Right lobe of liver (tissue), 4 donors: Measurements from ENCODE around the gene ONECUT1.

Source experiments
- POLR2A ChIP-seq: fragments of 450-650 bp; IDR thresholded peaks from one replicate; pipeline ENCODE4 v1.6.1; 2017; ENCODE audit warnings: antibody characterized with exemption, mild to moderate bottlenecking
- TF ChIP-seq, protein P1 (sequence below), 4 donors: fragments of 200-600 bp in 3 of 4; fragments of 450-650 bp in 1 of 4; IDR thresholded peaks; one replicate each; pipeline versions ENCODE4 v1.5.1 to v1.8.0; 2016 to 2022; ENCODE audit warnings: antibody characterized with exemption in 4 of 4, mild to moderate bottlenecking in 2 of 4
- donor health status: DM: no; HTN: no; CAD: no.
- donor health status: DM: no; HTN: no; CAD: no.
- donor health status: DM: no; HTN: yes; CAD: no.

DNA sequence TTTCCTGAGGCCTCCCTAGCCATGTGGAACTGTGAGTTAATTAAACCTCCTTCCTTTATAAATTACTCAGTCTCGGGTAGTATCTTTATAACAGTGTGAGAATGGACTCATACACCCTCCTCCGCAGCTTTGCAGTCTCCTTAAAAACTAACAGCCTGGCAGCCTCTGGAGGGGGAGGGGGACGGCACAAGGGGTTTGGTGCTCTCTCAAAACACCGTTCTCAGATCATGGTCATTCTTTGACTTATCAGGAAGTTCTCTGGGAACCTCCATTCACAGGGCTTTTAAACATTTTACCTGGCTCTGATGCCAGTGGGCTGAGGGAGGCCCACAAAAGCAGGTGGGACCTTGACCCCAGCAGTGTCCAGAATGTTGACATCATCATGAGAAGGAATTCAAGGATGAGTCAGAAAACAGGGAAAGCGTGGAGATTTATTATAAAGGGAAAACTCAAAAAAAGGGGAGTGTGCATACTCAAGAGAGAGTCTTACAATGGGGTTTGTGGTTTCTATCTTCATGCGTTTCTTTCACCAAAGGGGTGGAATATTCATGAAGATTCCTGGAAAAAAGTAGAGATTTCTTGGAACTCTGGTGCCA is 43.9 kb downstream of the ONECUT1 start:
- no peak for TF ChIP-seq POLR2A
- TF ChIP-seq, protein P1, sequence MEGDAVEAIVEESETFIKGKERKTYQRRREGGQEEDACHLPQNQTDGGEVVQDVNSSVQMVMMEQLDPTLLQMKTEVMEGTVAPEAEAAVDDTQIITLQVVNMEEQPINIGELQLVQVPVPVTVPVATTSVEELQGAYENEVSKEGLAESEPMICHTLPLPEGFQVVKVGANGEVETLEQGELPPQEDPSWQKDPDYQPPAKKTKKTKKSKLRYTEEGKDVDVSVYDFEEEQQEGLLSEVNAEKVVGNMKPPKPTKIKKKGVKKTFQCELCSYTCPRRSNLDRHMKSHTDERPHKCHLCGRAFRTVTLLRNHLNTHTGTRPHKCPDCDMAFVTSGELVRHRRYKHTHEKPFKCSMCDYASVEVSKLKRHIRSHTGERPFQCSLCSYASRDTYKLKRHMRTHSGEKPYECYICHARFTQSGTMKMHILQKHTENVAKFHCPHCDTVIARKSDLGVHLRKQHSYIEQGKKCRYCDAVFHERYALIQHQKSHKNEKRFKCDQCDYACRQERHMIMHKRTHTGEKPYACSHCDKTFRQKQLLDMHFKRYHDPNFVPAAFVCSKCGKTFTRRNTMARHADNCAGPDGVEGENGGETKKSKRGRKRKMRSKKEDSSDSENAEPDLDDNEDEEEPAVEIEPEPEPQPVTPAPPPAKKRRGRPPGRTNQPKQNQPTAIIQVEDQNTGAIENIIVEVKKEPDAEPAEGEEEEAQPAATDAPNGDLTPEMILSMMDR (IDR thresholded peaks at IDR 0.05), result no peak
